ENCODE data around the gene NUDT13. TPM values are rescaled to one million over a fixed set of nuclear protein-coding genes. Genes with fewer than 3 reads are reported as not detected.
"Not testable (repeated sequence)": the region's sequence is repeated elsewhere in the genome, so short reads cannot be mapped to it uniquely, and the experiment has no call there.

Gene NUDT13
- polyA plus RNA-seq, 1 donor, result 10.6 TPM

GRCh38 chr10:73099141-73099540, 11.1 kb upstream of the NUDT13 start:
- DNase-seq, result no peak

GRCh38 chr10:73106301-73106700, 4.0 kb upstream of the NUDT13 start:
- no peak for DNase-seq

- not testable (repeated sequence) for DNase-seq
Measured at GRCh38 chr10:73109248-73109652, 1.0 kb upstream of the NUDT13 start.

- DNase-seq, result not testable (repeated sequence)
Measured at GRCh38 chr10:73112032-73112431, 1.8 kb downstream of the NUDT13 start.

GRCh38 chr10:73113551-73113950, 3.3 kb downstream of the NUDT13 start:
- no peak for DNase-seq

GRCh38 chr10:73116017-73116416, 5.8 kb downstream of the NUDT13 start:
- no peak for DNase-seq

GRCh38 chr10:73117976-73118743, 7.9 kb downstream of the NUDT13 start:
- DNase-seq, result no peak

GRCh38 chr10:73119457-73119856, 9.2 kb downstream of the NUDT13 start:
- no peak for DNase-seq

GRCh38 chr10:73119952-73120351, 9.7 kb downstream of the NUDT13 start:
- no peak for DNase-seq

GRCh38 chr10:73126343-73126742, 16.1 kb downstream of the NUDT13 start:
- DNase-seq, result no peak

GRCh38 chr10:73131301-73131700, 21.0 kb downstream of the NUDT13 start:
- DNase-seq, result no peak

- DNase-seq, result no peak
Measured at GRCh38 chr10:73131913-73132686, 21.8 kb downstream of the NUDT13 start.

- DNase-seq, result no peak
Measured at GRCh38 chr10:73134727-73135126, 24.5 kb downstream of the NUDT13 start.

- no peak for DNase-seq
Measured at GRCh38 chr10:73136627-73137026, 26.4 kb downstream of the NUDT13 start.

- no peak for DNase-seq
Measured at GRCh38 chr10:73139251-73139650, 29.0 kb downstream of the NUDT13 start.

- no peak for DNase-seq
Measured at GRCh38 chr10:73141603-73142002, 31.3 kb downstream of the NUDT13 start.

- not testable (repeated sequence) for DNase-seq
Measured at GRCh38 chr10:73150633-73151413, 40.6 kb downstream of the NUDT13 start.

GRCh38 chr10:73152009-73152408, 41.8 kb downstream of the NUDT13 start:
- DNase-seq, result no peak

GRCh38 chr10:73156054-73156453, 45.8 kb downstream of the NUDT13 start:
- no peak for DNase-seq

- DNase-seq, result peak; percentile 44
Measured at GRCh38 chr10:73159038-73159648, 48.9 kb downstream of the NUDT13 start.

GRCh38 chr10:73161079-73161478, 50.8 kb downstream of the NUDT13 start:
- DNase-seq, result no peak

GRCh38 chr10:73161662-73162061, 51.4 kb downstream of the NUDT13 start:
- no peak for DNase-seq
